ENCODE data around the gene ASB18.

ASB18 gene

DNA sequence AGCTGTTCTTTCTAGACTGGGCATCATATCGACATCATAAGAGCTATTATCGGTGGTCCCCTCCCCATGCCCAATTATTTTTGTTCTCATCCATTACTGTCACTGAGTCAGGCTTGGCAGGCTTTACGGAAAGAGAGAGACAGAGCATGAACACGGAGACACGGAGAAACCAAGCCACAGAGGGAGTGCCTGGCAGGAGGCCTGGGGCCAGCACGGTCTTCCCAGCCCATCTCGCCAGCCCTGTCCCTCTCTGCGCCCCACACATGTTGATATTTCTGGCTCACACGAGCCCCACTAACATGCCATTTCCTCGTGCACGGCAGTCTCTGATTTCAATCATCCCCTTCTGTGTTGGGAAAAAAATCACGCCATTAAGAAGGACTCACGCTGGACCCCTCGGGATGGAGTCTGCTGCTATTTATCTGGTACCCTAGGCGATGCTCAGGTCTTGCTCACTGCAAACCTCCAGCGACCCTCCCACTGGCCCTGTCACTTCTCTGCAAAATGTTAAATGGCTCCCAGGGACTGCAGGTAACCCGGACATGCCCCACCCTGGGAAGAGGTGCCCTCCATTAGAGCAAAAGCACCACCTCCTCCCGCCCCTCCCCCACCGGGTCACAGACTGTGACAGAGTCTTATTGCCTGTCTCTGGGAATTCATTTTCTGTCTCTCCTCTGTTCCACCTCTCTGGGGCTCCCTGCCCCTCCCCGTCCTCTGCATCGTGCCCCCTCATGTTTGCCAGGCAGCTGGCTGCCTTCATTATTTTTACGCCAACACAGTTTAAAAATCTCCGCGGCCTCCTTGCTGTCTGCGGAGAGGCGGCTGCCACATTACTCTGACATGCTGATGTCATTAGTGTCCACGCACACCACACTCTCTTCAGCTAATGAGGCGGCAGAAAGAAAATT lies 55.9 kb downstream of the ASB18 start:
- no peak for DNase-seq (ENCODE audit: low spot score)

DNA sequence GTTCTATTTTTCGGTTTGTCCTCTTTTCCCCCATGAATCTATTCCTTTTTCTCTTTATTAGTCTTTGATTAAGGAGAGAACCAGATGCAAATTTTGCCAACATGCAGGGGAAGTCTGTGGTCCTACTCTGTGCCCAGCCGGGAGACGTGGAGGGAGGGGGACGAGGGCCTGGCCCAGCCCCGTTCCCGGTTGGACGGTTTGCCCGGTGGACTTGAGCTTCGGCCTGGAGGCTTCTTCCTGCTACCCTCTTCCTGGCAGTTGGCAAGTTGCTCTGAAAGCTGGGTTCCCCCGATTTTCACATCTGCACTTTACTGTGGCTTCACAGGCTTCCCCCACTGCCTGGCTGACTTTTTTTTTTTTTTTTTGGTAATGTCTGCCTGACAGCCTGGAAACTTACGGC lies 56.7 kb downstream of the ASB18 start:
- DNase-seq (ENCODE audit: low spot score) = no peak

DNA sequence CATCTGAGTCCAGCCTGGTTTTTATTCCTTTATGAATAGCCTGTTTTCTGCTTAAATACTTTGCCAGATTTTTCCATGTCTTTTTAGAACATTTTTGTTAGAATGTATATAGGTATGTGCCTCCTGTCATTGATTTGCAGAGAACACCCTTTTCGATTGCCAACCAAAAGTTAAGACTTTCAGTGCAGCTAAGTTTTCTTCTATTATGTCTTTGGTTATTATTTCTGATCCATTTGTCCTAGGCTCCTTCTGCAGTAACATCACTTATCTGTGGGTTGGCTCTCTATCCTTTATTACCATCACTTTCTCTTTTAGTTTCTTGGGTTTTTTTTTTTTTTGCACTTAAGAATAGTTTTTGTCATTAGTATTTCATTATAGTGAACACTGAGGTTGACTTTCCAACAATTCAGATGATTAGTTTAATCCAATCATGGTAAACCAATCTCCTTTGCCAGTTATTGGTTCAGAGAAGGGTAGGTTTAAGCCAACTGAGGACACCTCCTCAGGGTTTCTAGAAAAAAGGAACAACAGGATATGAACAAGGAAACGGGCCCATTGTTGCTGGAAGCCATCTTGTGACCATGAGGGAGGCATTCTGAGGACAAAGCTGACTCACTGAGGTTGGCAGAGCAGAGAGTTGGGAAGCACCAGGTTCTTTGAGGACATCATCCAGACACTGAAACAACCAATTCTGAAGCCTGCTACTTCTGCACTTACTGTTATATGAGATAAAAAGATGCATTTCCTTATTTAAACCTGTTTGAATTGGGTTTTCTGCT lies 58.1 kb downstream of the ASB18 start:
- no peak for DNase-seq (ENCODE audit: low spot score)

DNA sequence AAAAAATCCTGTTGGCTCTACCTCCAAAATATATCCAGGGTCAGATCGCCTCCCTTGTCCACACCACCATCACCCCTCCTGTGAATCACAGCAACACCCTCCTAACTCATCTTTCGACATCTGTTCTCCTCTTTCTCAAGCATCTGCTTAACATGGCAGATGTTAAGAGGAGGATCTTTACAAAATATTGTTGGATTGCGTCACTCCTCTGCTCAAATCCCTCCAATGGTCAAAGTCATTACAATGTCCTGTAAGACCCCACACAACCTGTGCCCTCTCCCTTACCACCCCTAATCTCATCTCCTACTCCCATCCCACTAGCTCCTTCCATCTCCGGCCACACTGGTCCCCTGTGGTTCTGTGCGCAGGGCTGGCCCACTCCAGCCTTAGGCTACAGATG lies 59.3 kb downstream of the ASB18 start:
- DNase-seq (ENCODE audit: low spot score) = no peak

DNA sequence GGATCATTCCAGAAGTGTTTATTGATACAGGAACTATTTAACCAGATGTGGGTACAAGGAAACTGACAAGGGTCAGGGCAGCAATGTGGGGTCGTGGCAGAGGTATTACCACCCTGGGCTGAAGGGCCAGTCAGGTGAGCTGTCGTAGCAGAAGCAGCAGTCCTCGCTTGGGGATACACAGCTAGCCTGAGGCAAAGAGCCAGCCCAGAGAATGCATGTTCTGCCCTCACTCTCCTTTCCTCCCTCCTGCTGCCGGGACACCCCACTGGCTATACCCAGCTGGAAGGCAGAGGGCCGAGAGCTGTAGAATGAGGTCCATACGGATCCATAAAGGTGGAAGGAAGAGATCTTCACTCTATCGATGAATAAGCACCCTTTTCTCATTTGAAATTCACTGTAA lies 63.8 kb downstream of the ASB18 start:
- DNase-seq (ENCODE audit: low spot score) = no peak

DNA sequence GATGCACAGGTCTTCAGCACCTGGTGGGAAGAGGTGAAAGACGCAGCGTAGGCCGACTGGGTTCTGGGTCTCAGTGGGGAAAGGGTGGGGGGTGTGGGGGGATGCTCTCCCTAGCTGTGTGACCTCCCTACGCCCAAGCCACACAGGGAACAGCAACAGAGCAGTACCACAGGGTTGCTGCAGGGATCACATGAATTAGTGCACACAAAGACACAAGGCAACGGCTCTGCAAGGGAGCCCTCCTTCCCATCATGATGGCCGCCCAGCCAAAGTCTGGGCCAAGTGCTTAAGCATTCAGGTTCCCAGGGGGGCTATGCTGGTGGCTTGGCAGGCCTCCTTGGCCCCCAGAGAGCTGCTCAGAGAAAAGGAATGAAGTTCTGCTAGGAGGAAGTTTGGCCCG lies 67.8 kb downstream of the ASB18 start:
- DNase-seq (ENCODE audit: low spot score) = no peak

DNA sequence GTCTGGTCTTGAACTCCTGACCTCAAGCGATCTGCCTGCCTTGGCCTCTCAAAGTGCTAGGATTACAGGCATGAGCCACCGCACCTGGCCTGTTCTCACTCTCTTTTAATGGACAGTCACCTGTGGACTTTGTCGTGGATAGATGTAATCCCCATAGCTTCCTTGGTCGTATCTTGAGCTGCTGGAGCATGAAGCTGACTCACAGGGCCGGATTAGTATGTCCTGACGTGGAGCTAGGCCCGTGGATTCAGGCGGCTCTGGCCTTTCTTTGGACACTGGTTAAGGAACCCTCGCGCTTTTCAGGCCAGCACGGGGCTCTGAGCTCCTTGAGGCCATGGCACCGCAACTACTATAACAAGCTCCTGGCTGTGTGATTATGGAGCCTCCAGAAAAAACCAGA lies 68.5 kb downstream of the ASB18 start:
- DNase-seq (ENCODE audit: low spot score) = no peak

DNA sequence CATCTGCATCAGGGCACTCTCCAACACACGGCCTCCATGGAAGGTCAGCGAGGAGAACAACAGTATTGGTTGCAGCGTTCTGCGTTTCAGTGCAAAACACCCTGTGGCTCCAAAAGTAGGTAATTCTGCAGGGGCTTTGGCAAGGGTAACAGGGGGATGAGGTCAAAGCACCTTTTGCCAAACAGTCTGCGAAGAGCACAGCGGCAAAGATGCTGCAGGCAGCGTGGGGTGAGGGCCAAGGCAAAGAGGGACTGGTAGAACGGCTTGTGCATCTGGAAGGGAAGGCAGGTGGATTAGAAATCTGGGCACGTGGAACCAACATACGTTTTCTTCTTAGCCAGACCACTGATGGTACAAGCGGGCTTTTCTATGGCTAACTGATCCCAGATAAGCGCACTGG lies 69.4 kb downstream of the ASB18 start:
- DNase-seq (ENCODE audit: low spot score) = no peak

DNA sequence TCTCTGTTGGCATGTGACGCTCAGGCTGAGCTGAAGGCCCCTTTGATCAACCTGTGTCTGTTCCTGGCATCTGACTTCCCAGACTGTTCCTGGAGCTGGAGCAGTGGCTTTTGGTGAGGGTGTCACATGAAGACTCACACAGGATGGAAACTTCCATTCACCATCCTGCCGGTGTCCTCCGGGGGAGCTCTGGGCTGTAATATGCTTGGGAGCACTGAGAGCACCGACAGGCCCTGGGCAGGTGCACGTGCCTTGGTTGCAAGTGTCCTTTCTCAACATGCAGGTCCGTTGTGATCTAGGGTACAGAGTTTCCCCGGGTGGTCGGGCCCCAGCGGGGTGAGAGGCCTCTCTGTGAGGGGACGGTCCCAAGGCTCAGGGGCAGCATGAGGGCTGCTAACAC lies 71.2 kb downstream of the ASB18 start:
- no peak for DNase-seq (ENCODE audit: low spot score)

DNA sequence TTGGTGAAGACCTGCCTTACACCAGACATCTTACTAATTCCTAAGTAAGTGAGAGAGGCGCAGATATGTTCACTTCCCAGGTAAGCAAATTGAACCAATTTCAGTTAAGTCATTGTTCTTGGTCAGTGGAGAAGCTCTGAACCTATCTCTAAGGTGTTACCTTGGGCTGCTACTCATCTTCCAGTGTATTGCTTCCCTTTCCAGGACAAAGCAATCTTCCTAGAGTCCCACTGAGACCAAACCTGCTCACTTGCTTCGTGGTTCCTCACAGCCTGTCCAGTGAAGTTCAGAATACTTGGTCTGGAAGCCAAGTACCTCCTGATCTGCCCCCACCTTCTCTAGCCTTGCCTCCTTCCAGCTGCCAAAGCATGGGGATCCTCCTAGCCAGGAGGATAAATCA lies 73.5 kb downstream of the ASB18 start:
- DNase-seq (ENCODE audit: low spot score) = no peak

DNA sequence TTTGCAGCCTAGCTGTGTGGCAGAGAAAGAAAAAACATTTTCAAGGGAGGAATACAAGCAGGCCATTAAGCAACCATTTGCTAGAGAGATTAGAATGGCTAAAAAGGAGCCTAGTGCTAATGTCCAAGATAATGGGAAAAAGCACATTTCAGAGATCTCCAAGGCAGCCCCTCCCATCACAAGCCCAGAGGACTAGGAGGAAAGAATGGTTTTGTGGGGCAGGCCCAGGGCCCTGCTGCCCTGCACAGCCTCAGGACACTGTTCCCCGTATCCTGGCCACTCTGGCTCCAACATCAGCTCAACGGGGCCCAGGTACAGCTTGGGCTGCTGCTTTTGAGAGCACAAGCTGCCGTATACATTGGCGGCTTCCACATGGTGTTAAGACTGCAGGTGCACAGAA lies 79.5 kb downstream of the ASB18 start:
- DNase-seq (ENCODE audit: low spot score) = no peak

DNA sequence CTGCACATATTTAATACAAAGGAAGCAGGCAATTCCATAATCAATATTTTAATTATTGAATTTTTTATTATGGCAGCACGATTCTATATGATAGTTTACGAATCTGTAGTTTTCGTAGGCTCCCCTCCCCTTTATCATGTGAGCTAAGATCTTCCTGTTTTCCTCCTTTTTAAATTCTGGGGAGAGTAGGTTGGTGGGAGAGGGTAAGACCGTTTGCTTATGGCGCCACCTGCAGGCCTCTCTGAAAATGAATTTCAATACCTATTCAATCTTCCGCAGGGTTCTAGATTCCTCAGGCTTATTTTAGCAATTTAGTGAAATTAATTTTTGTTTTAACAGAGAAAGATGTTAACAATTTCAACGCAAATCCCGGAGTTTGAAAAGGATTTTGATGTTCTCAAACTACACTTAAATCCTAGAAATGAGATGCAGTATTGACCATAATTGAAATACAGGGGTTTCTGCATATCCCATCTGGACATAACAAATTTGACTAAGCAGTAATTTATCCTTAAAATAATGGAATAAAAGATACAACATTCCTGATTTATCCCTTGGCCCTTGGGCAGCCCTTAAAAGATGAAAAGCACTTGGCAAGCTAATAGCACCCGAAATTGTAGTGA lies 83.3 kb downstream of the ASB18 start:
- peak; percentile 85 for DNase-seq (ENCODE audit: low spot score)

DNA sequence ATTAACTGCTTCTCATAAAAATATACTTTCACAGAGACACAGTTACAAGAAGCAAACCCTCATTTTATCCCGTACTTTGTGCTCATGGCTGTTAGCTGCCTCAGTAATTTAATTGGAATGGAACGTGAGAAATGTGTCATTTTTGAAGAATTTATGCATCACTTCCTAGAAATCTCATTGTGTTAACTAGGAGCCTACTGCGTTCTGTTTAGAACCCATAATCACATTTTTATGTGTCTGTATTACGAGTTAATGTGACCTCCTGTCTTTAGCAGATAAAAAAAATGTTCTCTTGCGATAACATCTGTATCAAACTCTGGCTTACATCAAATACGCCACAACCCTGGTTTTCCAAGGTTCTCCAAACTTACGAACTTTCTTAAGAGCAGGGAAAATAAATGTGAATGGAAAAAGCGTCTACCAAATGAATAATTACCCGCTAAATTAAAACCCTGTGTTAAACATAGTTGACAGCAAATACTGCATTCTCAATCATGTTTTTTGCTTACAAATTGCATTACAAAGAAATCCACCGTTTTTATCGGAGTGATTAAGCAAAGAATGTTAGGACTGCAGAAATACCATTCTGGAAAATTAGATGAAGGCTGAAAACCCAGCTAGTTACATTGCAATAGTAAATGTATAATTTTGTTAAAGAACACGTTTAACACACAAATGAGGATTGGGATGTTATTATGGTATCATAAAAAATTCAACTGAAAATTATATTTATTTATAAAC lies 84.0 kb downstream of the ASB18 start:
- peak; percentile 4 for DNase-seq (ENCODE audit: low spot score)

DNA sequence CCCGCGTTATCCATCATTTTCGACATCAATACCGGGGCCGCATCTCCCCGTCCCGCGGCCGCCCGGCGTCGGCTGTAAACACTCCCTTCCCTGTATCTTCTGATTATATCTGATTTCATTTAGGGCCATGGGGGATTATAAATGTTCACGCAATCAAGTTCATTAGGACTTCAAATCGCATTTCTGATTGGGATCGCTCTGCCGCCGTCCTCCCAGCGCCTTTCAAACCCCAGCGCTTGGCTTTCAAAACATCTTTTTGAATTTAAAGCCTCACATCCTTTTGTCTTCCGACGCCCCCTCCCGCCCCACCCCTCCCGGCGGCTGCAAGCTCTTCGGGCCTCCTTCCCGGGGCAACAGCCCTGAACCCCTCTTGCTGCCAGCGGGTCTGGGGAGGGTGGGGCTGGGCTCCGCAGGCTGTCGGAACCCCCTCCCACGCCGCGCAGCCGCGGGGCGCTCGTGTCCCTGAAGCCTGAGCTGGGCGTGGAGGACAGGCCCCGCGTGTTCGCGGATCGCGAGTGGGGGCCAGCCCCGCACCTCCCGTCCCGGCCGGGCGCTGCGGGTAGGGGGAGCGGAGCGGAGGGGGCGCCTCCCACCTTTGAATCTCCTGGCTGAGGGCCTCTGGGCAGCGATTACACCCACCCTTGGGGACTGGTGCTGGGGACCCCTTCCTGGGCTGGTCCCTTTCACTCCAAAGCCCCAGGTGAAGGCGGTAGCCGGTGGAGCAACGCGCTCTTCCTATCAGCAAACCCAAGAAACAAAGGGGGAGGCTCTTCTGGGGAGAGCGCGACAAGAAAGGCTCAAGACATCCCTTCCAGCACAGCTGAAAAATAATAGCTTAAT lies 84.8 kb downstream of the ASB18 start:
- DNase-seq (ENCODE audit: low spot score) = peak; percentile 3

DNA sequence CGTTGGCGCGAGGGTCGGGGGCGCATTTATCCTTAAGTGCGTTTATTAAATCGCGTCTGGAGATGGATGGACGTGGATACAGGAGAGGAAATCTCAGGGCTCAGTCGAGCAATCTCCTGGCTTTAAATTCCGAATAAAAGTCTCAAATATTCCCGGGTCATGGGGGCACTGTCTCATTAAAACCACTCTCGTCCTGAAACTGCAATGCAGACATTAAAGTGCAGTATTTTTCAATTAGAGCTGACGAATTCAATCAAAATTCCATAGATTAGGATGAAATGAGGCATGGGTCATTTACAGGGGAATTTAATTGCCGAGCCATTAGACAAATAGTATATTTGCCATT lies 85.3 kb downstream of the ASB18 start:
- no peak for DNase-seq (ENCODE audit: low spot score)

DNA sequence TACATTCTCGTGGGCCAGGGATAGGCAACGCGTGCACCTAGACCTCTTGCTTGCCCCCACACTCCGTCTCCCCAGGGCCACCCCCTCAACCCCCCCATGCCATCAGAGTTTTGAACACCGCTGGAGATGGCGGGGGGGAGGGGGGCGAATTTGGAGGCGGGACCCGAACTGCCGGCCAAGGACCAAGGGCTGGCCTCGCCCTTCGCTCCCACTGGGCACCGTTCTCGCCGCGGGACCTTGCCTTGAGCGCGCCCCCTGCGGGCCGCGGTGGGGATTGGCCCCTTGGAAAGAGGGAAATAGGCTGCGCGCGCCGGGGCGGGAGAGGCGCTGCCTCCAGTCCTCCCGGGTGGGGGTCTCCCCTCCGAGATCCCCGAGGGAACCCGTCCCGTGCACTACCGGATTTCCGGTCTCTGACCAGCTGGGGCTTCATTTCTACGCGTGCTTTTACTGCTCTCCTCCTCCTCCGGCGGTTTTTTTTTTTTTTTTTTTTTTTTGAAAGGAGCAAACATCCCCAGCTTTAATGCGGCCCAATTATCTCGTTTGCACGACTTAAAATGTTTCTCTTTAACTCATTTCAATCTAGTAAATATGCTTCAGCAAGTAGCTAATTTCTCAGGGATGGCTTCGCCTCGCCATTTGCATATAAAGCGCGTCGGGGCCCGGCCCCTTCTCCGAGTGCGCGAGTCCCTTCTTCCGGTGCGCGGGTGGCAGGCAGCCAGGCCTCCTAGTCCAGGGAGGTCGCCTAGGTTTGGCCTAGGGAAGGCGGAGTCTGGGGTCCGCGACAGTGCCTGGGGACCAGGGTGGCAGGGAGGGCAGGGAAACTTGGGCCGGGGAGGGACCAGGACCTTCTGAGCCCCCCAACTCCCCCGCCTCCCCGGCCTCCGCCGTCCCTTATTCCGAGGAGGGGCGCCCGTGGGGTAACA lies 86.0 kb downstream of the ASB18 start:
- DNase-seq (ENCODE audit: low spot score) = peak; percentile 85

DNA sequence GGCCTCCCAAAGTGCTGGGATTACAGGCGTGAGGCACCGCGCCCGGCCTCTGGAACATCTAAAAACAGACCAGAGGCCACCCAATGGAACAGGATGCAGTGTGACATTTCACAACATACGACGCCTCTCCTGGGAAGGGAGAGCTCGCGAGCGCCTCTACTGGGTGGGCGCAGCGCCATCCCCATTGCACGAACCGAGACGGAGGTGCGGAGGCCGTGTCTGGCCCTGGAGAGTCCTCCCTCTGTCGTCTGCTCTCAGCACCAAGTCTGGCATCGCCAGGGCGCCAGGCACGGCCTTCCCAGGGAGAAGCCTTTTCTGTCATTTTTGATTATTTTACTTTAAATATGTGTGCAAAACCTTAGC lies 86.6 kb downstream of the ASB18 start:
- peak; percentile 91 for DNase-seq (ENCODE audit: low spot score)

DNA sequence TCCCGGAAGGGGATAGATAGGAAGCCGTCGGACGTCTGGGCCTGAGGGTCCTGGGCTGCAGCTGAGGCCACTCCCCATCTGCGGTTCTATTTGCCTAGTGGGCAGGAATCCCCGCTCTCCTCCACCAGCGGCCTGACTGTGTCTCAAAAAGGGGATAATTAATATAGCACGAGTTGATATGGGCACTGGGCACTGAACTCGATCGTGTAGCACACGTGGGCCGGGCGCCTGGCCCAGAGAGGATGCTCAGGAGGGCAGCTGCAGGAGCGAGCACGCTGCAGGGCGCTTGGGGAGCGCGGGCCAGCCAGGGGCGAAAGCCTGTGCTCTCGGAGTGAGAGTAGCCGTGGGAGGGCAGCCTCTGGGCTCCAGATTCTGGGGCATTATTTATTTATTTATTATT lies 87.3 kb downstream of the ASB18 start:
- DNase-seq (ENCODE audit: low spot score) = peak; percentile 4

DNA sequence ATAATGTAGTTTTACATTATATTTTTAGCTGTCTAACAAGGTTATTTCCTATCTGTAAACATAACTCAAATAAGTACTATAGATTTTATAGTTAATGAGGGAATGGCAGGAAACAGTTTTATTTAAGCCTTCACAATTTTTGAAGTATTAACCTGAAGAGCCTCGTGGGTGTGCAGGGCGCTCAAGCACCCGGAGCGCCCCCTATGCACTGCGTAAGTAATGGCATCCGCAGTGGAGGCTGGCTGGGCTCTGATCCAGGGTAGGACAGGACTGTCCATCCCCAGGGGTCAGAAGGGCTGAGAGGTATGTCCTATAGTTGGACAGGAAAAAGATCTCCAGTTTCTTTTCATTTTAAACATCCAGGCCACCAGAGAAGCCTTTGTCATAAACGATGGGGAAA lies 87.8 kb downstream of the ASB18 start:
- peak; percentile 90 for DNase-seq (ENCODE audit: low spot score)

DNA sequence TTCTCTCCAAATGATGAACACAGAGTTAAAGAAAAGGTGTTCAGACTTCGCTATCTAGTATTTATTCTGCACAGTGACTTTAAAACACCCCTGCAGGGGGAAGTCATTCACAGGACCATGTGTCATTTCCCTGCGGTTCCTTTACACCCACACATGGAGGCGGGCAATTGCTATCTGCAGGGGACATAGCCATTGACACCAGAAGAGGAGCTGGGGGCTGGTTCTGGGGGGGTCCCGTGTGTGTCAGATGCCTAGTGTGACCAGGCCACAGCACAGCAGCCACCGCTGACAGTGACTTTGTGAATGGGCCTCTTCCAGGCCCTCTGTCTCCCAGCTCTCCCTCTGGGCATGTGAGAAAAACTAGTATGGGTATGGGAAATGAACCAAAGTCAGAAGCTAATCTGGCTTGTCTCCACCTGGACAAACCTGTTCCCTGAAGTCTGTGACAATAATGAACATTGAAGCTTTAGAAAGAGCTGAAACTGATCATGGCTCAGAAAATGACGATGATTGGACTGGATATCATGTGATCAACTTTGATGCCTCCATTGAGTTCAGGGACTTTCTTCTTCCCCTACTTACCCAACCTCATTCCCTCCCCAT lies 88.6 kb downstream of the ASB18 start:
- DNase-seq (ENCODE audit: low spot score) = peak; percentile 17
